GM12878 (cell line): ENCODE measurements around the gene MAX. TPM values are rescaled to one million over a fixed set of nuclear protein-coding genes. Genes with fewer than 3 reads are reported as not detected.

Source experiments
- ATAC-seq: fragments of 200-7000 bp; cut with Tn5 transposase; 3 replicates; pipeline ENCODE4 v1.9.1; 2020; ENCODE audit warnings: mild to moderate bottlenecking, moderate library complexity
- BruUV-seq: library from RNA; stranded (reverse); fragments of 400-500 nt; replicated peaks from 2 replicates; lab custom pipeline; 2021; lab: Mats Ljungman, UMichigan
- CTCF ChIA-PET: fragments of 300-600 bp; sonication (Branson Sonifier 250); formaldehyde crosslinking; extraction: SDS; loops from one replicate; lab custom pipeline; 2021; ENCODE audit warnings: inconsistent platforms; lab: Yijun Ruan, JAX
- POLR2A ChIA-PET: fragments of 350-600 bp; formaldehyde crosslinking; extraction: SDS; loops from one replicate; lab custom pipeline; 2021; ENCODE audit warnings: inconsistent platforms; lab: Charles Lee
- RAD21 ChIA-PET: fragments of 300-600 bp; sonication (Branson Sonifier 250); formaldehyde crosslinking; loops from one replicate; lab custom pipeline; 2023; ENCODE audit warnings: antibody characterized with exemption; ENCODE audit not compliant: unreplicated experiment; lab: Charles Lee
- SMC1A ChIA-PET: fragments of 300-600 bp; sonication (Branson Sonifier 250); formaldehyde crosslinking; loops from one replicate; lab custom pipeline; 2023; ENCODE audit not compliant: unreplicated experiment, uncharacterized antibody; lab: Charles Lee
- DNase-seq: peaks from one replicate; pipeline ENCODE4 v3.0.0-alpha.2; 2011; ENCODE audit warnings: low read depth, low spot score
- FAIRE-seq: peaks from 3 replicates; lab custom pipeline; 2011; peaks lifted over from hg19 to GRCh38; lab: Jason Lieb, UNC
- H2AFZ ChIP-seq: 2 replicates; pipeline ENCODE4 v1.6.0; 2011; ENCODE audit warnings: low read depth, low read length, control low read depth; ENCODE audit not compliant: control insufficient read depth
- H3K27ac ChIP-seq: 2 replicates; pipeline ENCODE4 v1.5.1; 2011; ENCODE audit warnings: control low read depth; ENCODE audit not compliant: control insufficient read depth, insufficient read depth
- H3K27me3 ChIP-seq, 2 experiments: replicated peaks in 1 of 2; 2 replicates each; pipeline versions ENCODE4 v1.6.0 to v1.6.1; 2011; ENCODE audit warnings: low read length in 1 of 2; ENCODE audit not compliant: control insufficient read depth in 2 of 2, insufficient read depth in 2 of 2
- H3K36me3 ChIP-seq, 2 experiments: 2 replicates each; pipeline ENCODE4 v1.5.1; 2011; ENCODE audit warnings: low read length in 1 of 2; ENCODE audit not compliant: control insufficient read depth in 2 of 2, insufficient read depth in 2 of 2
- H3K4me1 ChIP-seq: 2 replicates; pipeline ENCODE4 v1.6.1; 2011; ENCODE audit warnings: mild to moderate bottlenecking, low read length, moderate library complexity, mixed read lengths; ENCODE audit not compliant: control insufficient read depth, insufficient read depth
- H3K4me2 ChIP-seq: 2 replicates; pipeline ENCODE4 v1.6.0; 2011; ENCODE audit warnings: control low read depth; ENCODE audit not compliant: control insufficient read depth, insufficient read depth
- H3K4me3 ChIP-seq: fragments of 200-600 bp; sonication (generic); 2 replicates; pipeline ENCODE4 v1.5.1; 2016
- H3K79me2 ChIP-seq: 2 replicates; pipeline ENCODE4 v1.6.0; 2011; ENCODE audit warnings: low read length; ENCODE audit not compliant: control insufficient read depth, insufficient read depth
- H3K9ac ChIP-seq: 2 replicates; pipeline ENCODE4 v1.8.0; 2011; ENCODE audit warnings: low read length, control low read depth, mixed read lengths; ENCODE audit not compliant: control insufficient read depth, insufficient read depth
- H3K9me3 ChIP-seq: replicated peaks from 3 replicates; pipeline ENCODE4 v1.5.1; 2011; ENCODE audit warnings: mild to moderate bottlenecking, low read length; ENCODE audit not compliant: control insufficient read depth, insufficient read depth
- H4K20me1 ChIP-seq: 2 replicates; pipeline ENCODE4 v1.6.0; 2011; ENCODE audit not compliant: control insufficient read depth, insufficient read depth
- BACH1 ChIP-seq: fragments of 450-650 bp; IDR thresholded peaks from 2 replicates; pipeline ENCODE4 v1.6.1; 2017; ENCODE audit warnings: mild to moderate bottlenecking, borderline replicate concordance
- BCL11A ChIP-seq: IDR thresholded peaks from 2 replicates; pipeline ENCODE4 v1.6.1; 2011; ENCODE audit warnings: low read depth, low read length
- CEBPB ChIP-seq, 2 experiments: fragments of 150-350 bp in 1 of 2; IDR thresholded peaks; 2 replicates each; pipeline ENCODE4 v1.6.1; 2012 to 2014; ENCODE audit warnings: low read depth in 2 of 2, low read length in 2 of 2, borderline replicate concordance in 1 of 2, inconsistent platforms in 1 of 2
- FOS ChIP-seq: IDR thresholded peaks from 3 replicates; pipeline ENCODE4 v1.6.1; 2011; ENCODE audit warnings: borderline replicate concordance; ENCODE audit not compliant: insufficient read length; ENCODE audit errors: extremely low read depth
- FOXK2 ChIP-seq: fragments of 450-650 bp; IDR thresholded peaks from 2 replicates; pipeline ENCODE4 v1.6.1; 2017; ENCODE audit warnings: mild to moderate bottlenecking, moderate library complexity
- GATAD2B ChIP-seq: fragments of 450-650 bp; conservative IDR thresholded peaks from 2 replicates; pipeline ENCODE4 v1.6.1; 2017; ENCODE audit warnings: low read depth, mild to moderate bottlenecking, moderate library complexity
- HCFC1 ChIP-seq: fragments of 150-350 bp; IDR thresholded peaks from 2 replicates; pipeline ENCODE4 v1.6.1; 2014; ENCODE audit warnings: low read length
- KLF5 ChIP-seq: fragments of 450-650 bp; IDR thresholded peaks from 2 replicates; pipeline ENCODE4 v1.6.1; 2014; ENCODE audit warnings: mild to moderate bottlenecking; ENCODE audit not compliant: partially characterized antibody
- MXI1 ChIP-seq: fragments of 150-350 bp; IDR thresholded peaks from 2 replicates; pipeline ENCODE4 v1.6.1; 2011; ENCODE audit warnings: low read depth, mild to moderate bottlenecking, inconsistent platforms, low read length, improper control_type of control experiment
- PKNOX1 ChIP-seq: fragments of 450-650 bp; IDR thresholded peaks from 2 replicates; pipeline ENCODE4 v1.6.1; 2016; ENCODE audit warnings: mild to moderate bottlenecking
- POLR2A ChIP-seq: IDR thresholded peaks from 2 replicates; pipeline ENCODE4 v1.6.1; 2011; ENCODE audit warnings: low read depth, mild to moderate bottlenecking, low read length
- POLR2AphosphoS2 ChIP-seq: IDR thresholded peaks from 2 replicates; pipeline ENCODE4 v1.6.1; 2011; ENCODE audit warnings: low read depth, mild to moderate bottlenecking, low read length, improper control_type of control experiment, moderate library complexity
- RUNX3 ChIP-seq: IDR thresholded peaks from 2 replicates; pipeline ENCODE4 v1.6.1; 2012; ENCODE audit warnings: low read length, inconsistent platforms
- SMARCA5 ChIP-seq: fragments of 450-650 bp; IDR thresholded peaks from 2 replicates; pipeline ENCODE4 v1.6.1; 2017; ENCODE audit warnings: mild to moderate bottlenecking
- STAT3 ChIP-seq: IDR thresholded peaks from 2 replicates; pipeline ENCODE4 v1.6.1; 2011; ENCODE audit warnings: low read depth, low read length, improper control_type of control experiment
- WGBS: methylation state at CpG from one replicate; pipeline ENCODE4 v1.1.6; 2016; ENCODE audit warnings: low lambda C conversion rate; ENCODE audit not compliant: insufficient replicate concordance, insufficient coverage; ENCODE audit errors: missing lambda C conversion rate; 5-methylcytosine and 5-hydroxymethylcytosine counted together
- in situ Hi-C: fragments of 300-500 bp; cut with MboI; formaldehyde crosslinking; loops from 9 replicates; pipeline ENCODE4 v1.14.3; 2018; ENCODE audit warnings: mixed read lengths
- intact Hi-C: fragments of 100-400 bp; cut with micrococcal nuclease; formaldehyde crosslinking; loops from one replicate; pipeline ENCODE4 v1.14.2; 2022; ENCODE audit not compliant: unreplicated experiment
- polyA plus RNA-seq, 11 experiments: library from polyadenylated mRNA; depleted of rRNA in 4 of 11; unstranded in 6 of 11; stranded (reverse) in 5 of 11; fragments of >200 nt; fragmentation: Nextera tagmentation in 4 of 11; fragmentation: Illumina TruSeq in 1 of 11; extraction: Ambion mirVana in 4 of 11; extraction: Trizol in 1 of 11; gene quantifications; 1 replicate in 1 of 11; 2 replicates in 10 of 11; pipeline versions ENCODE4 v1.2.1 to v1.2.3, GENCODE V29; 2011 to 2016; ENCODE audit warnings: inconsistent platforms in 2 of 11, missing spikeins in 2 of 11, low read depth in 1 of 11
- total RNA-seq, 4 experiments: library from RNA; depleted of rRNA in 3 of 4; stranded (reverse); fragments of >200 nt in 3 of 4; fragmentation: Illumina TruSeq in 1 of 4; extraction: Trizol in 1 of 4; gene quantifications; 2 replicates each; pipeline versions ENCODE4 v1.2.1 to v1.2.3, GENCODE V29; 2013 to 2021
- TF ChIP-seq, protein P1 (sequence below): fragments of 450-650 bp; IDR thresholded peaks from 2 replicates; pipeline ENCODE4 v1.6.1; 2018; ENCODE audit warnings: borderline replicate concordance, mild to moderate bottlenecking; ENCODE audit not compliant: partially characterized antibody

The MAX gene
- total and polyA plus RNA-seq, 10 of the 15 experiments (the other 5 are each of a cell fraction or from before 2014, with no cell fraction given) = 21.5 to 122 (median 67.5) TPM

GRCh38 chr14:65142914-65143625 is 40.8 kb upstream of the MAX start:
- no TSS peak for BruUV-seq
- 70% methylated on average over 8 of the region's 8 CpGs for WGBS
- no peak overlapping the region for H3K9ac ChIP-seq
- in situ Hi-C loops = no loop called here
- H3K27ac ChIP-seq = no peak overlapping the region
- no peak overlapping the region for H3K4me2 ChIP-seq
- no peaks in the 10 kb centered on the region for H3K79me2 ChIP-seq
- ChIA-PET SMC1A (no interaction called here), RAD21 (no interaction called here), CTCF (interaction anchor here (1.0 to 2.3 kb wide), 2 partner anchors 681 to 818 kb away, joined by 4 read pairs; no protein-coding TSS in a partner anchor), POLR2A (no interaction called here)
- no peaks in the 10 kb centered on the region for H3K36me3 ChIP-seq
- H4K20me1 ChIP-seq = no peaks in the 10 kb centered on the region
- TF ChIP-seq STAT3 (no peak), CEBPB (IDR thresholded peaks at IDR 0.05; ENCODE audit: borderline replicate concordance in 1 of 2, low read depth in 2 of 2, low read length in 2 of 2) (no peak), FOXK2 (no peak), RUNX3 (no peak), BCL11A (no peak)
- TF ChIP-seq, all 136 proteins: peak for 0
- no peak for FAIRE-seq
- H3K9me3 ChIP-seq = no peaks in the 10 kb centered on the region
- H3K27me3 ChIP-seq = no peaks in the 10 kb centered on the region
- no peak overlapping the region for H2AFZ ChIP-seq
- H3K4me3 ChIP-seq = no peak overlapping the region
- DNase-seq = no peak
- no peaks in the 10 kb centered on the region for H3K4me1 ChIP-seq
- intact Hi-C loops = no loop called here
- no peak for ATAC-seq

- FAIRE-seq = no peak
- SMC1A ChIA-PET = no interaction called here
- CTCF ChIA-PET = interaction anchor here (1.0 kb wide), 1 partner anchor 682 kb away, joined by 4 read pairs; no protein-coding TSS in a partner anchor
- Histone ChIP-seq H3K27me3 (no peaks in the 10 kb centered on the region), H3K27ac (no peak overlapping the region), H3K9ac (no peak overlapping the region), H4K20me1 (no peaks in the 10 kb centered on the region), H3K36me3 (no peaks in the 10 kb centered on the region), H3K4me3 (no peak overlapping the region), H2AFZ (no peak overlapping the region), H3K9me3 (no peaks in the 10 kb centered on the region), H3K4me1 (no peaks in the 10 kb centered on the region), H3K4me2 (no peak overlapping the region), H3K79me2 (no peaks in the 10 kb centered on the region)
- RAD21 ChIA-PET = no interaction called here
- no TSS peak for BruUV-seq
- DNase-seq = no peak
- in situ Hi-C loops (no loop called here), intact Hi-C loops (no loop called here)
- no peak for ATAC-seq
- POLR2A ChIA-PET = no interaction called here
- WGBS = 50% methylated on average over 4 of the region's 4 CpGs
- TF ChIP-seq SMARCA5 (no peak), KLF5 (no peak), MXI1 (no peak), BACH1 (no peak), POLR2AphosphoS2 (no peak), FOS (no peak), PKNOX1 (no peak), HCFC1 (no peak), POLR2A (no peak), GATAD2B (no peak)
- TF ChIP-seq, protein P1, sequence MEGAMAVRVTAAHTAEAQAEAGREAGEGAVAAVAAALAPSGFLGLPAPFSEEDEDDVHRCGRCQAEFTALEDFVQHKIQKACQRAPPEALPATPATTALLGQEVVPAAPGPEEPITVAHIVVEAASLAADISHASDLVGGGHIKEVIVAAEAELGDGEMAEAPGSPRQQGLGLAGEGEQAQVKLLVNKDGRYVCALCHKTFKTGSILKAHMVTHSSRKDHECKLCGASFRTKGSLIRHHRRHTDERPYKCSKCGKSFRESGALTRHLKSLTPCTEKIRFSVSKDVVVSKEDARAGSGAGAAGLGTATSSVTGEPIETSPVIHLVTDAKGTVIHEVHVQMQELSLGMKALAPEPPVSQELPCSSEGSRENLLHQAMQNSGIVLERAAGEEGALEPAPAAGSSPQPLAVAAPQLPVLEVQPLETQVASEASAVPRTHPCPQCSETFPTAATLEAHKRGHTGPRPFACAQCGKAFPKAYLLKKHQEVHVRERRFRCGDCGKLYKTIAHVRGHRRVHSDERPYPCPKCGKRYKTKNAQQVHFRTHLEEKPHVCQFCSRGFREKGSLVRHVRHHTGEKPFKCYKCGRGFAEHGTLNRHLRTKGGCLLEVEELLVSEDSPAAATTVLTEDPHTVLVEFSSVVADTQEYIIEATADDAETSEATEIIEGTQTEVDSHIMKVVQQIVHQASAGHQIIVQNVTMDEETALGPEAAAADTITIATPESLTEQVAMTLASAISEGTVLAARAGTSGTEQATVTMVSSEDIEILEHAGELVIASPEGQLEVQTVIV = no peak
These were observed 40.1 kb upstream of the MAX start for GRCh38 chr14:65142429-65142828.
